GM20431 (cell line): ENCODE measurements around the gene HOXB2.
"Not testable (repeated sequence)": the region's sequence is repeated elsewhere in the genome, so short reads cannot be mapped to it uniquely, and the experiment has no call there.

ENCODE experiments used
- in situ Hi-C: fragments of 300-500 bp; cut with MseI, MboI; formaldehyde crosslinking; loops from one replicate; pipeline ENCODE4 v1.15.0; 2020; ENCODE audit warnings: low sequenced_read_pairs; ENCODE audit not compliant: unreplicated experiment

Gene HOXB2

DNA sequence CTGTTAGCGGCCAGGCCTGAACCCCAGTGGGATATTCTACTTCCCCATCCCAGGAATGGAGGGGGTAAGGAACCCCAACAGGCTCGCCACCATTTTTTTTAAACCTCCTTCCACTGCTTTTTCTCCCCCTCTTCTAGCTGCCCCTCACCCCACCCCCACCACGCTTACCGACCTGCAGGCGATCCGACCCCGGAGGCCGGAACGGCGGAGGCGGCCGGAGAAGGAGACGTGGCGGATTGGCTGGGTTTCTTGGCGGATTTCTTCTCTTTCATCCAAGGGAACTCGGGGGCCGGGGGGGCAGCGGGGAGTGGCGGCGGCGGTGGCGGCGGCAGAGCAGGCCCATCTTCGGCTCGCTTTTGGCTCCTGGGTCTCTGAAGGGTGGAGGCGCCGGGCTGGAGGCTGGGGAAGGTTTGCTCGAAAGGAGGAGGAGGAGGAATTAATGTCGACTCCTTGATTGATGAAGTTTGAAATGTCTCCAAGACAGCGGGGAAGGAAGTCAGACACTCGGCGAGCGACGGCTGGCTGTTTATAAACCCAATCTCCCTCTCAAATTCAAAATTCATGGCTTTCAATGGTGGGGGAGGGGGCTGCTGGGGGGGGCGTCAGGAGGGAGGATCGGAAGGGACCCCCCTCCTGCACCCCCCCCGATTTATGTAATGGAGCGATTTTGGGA, 424 bp downstream of the HOXB2 start:
- in situ Hi-C loops: no loop called here

DNA sequence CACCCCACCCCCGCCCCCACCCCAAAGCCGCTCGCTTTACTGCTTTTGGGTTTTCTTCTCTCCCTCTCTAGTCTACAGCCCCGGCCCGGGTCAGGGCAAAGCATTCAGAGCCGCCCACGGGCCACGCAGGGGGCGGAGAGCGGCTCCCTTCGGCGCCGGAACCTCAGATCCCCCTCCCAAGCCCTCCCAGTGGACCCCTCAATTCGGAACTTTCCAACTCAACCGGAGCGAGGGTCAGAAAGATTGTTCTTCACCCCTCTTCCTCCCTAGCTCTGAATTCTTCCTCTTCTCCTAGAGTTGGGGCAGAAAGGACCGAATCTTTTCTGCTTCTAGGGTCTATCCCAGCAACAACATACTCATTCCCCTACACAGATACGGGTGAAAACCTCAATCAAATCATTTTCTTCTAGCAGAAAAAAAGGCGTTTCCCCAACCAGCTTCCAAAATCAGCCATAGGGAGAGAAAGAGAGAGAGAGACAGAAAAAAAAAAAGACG, 1.0 kb downstream of the HOXB2 start:
- in situ Hi-C loops: no loop called here

DNA sequence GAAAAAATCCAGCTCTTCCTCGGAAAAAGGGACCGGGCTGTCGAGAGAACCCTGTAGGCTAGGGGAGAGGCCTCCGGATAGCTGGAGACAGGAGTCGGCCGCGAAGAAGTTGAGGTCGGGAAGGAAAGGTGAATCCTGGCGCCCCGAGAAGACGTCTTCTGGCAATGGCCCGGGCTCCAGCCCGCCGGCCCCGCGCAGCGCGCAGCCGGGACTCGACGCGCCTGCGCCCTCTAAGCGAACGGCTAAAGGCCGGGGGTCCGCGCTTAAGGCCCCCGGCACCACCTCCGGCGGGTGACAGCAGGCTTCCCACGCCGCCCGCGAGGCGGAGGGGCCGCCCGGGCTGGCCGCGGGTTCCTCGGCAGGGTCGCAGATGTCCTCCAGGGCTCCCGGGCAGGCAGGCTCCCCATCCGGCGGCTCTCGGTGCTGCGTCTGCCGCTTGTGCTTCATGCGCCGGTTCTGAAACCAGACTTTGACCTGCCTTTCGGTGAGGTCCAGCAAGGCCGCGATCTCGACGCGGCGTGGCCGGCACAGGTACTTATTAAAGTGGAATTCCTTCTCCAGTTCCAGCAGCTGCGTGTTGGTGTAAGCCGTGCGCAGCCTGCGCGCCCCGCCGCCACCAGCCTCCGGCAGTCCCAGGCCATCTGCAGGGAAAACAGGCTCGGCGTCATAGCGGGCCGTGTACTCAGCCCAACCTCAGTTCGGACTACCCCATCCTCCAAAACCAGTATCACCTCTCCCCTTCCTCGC, 1.6 kb downstream of the HOXB2 start:
- in situ Hi-C loops: no loop called here

DNA sequence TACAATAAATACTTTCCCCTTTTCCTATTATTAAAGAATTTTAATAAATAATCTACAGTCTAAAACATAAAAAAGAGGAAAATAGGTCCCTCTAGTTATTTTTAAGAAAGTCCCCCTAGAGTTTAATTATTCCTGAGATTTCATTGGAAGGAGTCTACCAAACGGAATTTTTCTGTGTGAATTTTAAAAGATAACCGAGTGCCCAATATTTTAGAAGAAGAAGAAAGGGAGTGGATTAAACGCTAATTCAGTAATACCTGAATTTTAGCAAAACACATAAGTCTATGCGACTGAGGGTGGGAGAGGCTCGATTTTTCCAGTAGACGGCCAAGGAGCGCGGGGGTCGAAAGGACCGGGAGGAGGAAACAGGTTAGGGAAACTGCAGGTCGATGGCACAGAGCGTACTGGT, 2.2 kb downstream of the HOXB2 start:
- in situ Hi-C loops: no loop called here

DNA sequence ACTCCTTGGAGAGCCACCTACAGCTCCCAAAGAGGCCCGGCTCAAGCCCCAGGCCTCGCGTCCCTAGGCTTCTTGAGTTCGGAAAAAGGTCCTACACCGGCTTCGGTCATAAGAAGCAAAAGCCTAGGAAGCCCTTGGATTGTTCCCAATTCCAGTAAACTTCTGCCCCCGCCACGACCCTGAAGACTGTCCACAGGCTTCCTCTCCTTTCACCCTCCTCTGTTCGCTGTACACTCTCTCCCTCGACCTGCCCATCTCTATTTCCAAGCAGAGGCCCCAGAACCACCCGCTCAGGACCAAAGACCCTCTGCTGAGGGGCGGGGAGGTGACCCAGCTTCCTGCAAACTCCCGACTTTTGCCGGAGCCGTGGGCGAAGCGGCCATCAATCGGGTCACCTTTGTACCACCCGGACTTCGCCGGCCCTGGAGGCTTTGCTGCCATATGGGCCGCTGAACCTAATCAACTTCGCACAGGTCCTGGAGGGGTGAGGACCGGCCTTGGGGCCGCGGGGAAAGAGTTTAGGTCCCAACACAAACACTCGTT, 2.7 kb downstream of the HOXB2 start:
- in situ Hi-C loops: no loop called here

DNA sequence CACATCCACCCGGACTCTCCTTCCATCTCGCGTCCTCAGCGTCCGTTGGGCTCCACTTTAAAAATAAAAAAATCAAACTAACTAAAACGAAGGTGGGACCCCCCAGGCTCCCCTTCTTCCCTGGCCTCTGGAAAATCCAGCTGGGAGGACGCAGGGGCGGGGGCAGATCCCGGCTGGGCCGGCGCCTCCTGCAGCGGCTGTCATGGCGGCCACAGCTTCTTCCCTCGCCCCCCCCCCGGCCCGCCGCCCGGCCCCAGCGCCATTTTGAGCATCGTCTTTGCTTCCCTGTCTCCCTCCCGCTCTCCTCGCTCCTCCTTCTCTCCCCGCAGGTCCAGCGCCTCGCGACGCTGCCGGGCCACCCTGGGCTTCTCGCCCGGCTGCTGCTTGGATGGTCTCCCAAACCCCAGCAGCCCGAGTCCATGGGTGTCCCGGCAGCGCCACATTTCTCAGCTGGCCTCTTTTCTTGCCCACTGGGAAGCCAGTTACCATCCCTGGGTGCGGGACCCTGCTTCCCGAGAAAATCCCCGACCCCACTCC, 3.3 kb downstream of the HOXB2 start:
- in situ Hi-C loops: no loop called here

DNA sequence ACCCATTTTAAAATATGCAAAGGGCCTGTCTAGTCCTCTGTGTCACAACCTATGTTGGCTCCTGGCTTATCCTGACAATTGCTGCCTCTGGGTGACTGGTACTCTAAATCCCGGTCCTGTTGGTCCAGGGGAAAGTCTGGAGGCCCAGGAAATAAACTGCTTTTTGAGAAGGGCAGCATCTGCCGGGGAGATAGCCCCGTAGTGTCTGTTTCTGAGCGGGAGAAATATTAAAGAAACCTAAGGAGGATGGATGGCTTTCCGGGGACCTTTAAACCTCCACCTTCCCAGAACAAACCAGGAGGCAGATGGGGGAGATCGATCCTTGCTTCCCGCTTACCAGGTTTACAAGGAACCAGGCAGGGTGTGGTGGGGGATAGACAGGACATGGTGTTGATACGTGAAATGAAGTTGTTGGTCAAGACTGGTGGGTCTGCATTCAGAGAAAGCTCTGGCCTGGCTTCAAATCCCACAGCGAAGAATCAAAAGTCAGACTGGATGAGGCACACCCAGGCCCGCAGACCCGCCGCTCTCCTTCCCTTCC, 3.8 kb downstream of the HOXB2 start:
- in situ Hi-C loops: no loop called here

DNA sequence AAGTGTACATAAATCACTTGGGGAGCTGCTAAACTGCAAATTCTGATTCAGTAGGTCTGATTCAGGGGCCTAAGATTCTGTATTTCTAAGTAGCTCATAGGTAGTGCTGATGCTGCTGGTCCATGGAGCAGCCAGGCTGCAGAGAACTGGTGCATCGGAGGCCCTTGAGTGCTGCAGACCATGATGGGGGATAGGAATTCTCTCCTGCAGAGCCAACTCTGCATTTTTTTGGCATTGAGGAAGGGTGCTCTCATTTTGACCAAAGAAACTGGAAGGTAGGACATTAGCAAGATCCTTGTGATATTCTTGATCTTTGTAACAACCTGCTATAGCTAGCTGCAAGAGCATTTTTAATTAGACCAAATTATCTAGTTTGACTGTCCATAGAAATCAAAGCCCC, 4.7 kb downstream of the HOXB2 start:
- in situ Hi-C loops: no loop called here

DNA sequence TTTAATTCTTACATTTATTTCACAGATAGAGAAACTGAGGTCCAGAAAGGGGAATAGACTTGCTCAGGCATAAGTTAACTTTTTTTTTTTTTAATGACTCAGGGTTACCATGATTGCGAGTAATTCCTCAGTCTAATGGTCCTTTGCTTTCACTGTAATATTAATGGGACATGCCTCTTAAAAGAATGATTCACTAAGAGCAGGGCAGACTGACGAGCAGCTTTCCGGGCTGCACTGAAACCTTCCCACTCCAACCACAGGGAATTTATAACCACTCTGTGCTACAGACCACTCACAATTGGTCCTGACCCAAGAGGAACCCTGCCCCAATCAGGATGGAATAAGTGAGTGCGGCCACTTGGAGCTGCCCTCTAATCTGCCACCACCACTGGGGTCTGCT, 5.7 kb downstream of the HOXB2 start:
- in situ Hi-C loops: no loop called here

DNA sequence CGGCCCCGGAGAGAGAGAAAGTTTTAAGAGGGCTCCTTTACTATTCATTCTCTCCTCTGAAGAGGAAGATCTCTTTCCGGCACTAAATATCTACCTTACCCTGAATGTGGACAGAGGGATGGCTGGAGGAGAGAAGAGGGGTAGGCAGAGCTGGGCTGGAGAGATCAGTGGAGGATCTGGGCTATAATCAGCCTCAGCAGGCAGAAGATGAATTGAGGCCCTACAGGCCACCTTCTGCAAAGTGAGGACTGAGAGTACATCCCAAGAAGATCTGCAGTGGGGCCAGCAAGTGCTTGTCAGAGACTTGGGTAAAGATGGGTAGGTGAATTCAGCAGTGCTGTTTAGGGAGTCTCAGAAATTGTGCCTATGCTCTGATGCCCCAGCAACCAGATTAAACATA, 7.6 kb downstream of the HOXB2 start:
- in situ Hi-C loops: no loop called here

DNA sequence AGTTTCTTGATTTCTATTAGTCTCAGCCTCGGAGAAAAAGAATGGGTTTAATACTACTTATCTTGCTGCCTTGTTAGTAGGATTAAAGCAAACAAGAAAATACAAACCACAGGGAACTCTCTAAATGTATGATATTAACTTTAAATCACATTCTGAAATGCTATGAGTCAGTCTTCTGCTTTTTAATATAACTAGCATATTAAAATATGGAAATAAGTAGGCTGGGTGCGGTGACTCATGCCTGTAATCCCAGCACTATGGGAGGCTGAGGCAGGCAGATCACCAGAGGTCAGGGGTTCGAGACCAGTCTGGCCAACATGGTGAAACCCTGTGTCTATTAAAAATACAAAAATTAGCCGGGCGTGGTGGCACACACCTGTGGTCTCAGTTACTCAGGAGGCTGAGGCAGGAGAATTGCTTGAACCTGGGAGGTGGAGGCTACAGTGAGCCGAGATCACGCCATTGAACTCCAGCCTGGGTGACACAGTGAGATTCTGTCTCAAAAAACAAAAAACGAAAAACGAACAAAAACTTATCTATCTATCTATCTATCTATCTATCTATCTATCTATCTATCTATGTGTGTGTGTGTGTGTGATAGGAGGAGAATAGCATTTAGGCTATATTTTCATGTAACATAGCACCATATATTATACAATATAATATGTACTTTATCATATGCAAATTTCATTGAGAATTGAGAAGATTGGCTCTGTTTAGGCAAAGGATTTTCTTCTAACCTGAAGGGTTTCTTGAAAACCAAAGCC, 8.9 kb downstream of the HOXB2 start:
- in situ Hi-C loops: not testable (repeated sequence)

DNA sequence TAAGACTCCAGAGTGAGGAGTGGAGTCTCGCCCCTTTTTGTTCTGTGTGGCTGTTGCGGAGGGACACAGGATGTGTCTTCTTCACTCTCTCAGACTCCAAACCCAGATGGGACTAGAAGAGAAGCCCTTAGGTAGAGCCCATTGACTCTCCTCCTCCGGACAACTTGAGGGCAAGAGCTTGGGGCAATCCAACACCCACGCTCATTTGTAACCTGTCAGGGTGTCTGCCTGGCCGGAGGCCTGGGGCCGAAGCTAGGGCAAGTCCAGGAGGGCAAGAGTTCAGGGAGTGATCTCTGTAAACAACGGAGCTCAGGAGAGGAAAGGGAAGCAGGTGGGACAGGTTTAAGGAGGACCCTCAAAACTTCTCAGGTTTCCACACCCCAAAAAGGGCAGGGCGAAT, 12.6 kb downstream of the HOXB2 start:
- in situ Hi-C loops: no loop called here

DNA sequence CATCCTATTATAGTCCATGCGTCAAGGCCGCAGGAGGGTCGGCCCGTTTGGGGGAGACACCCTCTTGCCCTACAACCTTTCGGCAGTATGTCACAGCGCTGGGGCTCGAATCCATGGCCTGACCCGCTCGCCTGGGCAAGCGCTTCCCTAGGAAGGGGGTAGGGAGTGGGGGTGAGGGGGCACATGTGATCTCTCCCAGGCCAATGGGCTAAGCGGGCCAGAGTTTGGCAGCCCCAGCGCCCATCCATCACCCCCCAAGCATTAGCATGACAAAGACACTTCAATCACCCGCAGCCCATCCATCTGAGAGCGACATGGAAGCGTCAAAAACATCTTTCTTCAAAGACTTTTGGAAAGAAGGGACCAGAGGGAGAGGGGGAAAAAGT, 14.0 kb downstream of the HOXB2 start, which contains the start of gene HOXB1:
TSS of gene HOXB1 (minus strand) at position 125 of the 386 bp plus-strand sequence. CDS start at position 18, 107 bp downstream.
- in situ Hi-C loops: no loop called here

DNA sequence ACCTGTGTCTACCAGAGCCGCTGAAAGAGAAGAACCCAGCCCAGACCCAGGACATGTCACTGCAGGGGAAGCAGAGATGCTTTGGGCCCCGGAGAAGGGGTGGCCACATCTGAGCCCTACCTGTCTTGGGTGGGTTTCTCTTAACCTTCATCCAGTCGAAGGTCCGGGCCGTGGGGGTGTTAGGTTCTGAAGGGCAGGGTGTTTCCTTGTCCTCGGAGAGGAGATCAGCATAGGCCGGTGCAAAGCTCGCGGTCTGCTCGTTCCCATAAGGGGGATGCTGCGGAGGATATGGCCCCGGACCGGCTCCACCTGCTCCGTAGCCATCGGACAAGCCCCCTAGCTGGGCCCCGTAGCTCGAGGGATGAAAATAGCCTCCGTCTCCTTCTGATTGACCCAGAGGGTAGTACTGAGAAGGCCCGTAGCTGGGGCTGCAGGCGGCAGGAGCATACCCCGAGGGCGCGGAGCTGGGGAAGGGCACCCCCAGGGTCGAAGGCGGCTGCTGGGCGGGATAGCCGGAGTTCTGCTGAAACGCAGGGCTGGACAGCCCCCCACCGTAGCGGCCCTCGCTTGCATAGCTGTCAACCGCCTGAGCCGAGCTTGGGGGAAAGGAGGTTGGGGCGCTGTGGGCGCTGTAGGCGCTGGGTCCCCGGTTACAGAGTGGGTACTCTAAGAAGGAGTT, 14.6 kb downstream of the HOXB2 start:
- in situ Hi-C loops: no loop called here

DNA sequence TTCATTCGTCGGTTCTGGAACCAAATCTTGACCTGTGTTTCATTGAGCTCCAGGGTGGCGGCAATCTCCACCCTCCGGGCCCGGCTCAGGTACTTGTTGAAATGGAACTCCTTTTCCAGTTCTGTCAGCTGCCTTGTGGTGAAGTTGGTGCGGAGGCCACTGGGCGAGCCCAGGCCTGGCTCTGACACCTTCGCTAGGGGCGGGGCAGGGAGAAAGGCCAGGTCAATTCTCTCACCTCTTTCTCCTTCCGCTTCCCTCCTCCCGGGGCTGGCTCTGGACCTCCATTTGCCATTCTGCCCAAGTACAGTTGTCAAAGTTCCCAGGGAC, 15.3 kb downstream of the HOXB2 start:
- in situ Hi-C loops: no loop called here

DNA sequence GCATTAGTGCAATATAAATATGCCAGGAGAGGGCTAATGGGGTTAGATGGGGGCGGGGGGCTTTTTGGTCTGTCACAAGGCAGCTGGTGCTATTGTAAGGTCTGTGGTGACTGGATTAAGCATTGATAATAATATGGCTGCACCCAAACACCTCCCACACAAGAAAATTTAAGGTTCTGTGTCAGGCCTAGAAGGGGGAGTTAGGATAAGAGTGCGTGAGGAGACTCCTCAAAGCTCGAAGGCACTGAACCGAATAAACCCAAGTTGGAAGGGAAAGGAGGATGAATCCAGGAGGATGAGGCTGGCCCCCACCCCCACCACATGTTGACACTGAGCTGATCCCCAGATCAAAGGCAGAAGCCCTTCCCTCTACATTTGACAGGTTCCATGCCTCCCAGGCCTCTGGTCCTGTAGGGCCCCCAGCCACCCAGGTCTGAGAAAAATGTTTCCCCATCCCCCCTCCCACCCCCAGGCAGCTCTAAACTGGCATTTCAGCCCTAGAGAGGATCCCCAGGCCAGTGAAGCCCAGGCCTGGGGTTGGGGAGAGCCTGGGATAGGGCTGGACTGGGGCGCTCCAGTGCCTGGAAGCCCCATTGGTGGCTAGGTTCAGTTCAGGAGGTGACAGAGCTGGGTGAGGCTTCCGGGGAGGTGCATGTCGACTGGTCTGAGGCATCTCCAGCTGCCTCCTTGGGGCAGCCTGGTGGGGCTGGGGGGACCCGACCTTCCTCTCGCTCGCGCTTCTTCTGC, 15.8 kb downstream of the HOXB2 start:
- in situ Hi-C loops: no loop called here

DNA sequence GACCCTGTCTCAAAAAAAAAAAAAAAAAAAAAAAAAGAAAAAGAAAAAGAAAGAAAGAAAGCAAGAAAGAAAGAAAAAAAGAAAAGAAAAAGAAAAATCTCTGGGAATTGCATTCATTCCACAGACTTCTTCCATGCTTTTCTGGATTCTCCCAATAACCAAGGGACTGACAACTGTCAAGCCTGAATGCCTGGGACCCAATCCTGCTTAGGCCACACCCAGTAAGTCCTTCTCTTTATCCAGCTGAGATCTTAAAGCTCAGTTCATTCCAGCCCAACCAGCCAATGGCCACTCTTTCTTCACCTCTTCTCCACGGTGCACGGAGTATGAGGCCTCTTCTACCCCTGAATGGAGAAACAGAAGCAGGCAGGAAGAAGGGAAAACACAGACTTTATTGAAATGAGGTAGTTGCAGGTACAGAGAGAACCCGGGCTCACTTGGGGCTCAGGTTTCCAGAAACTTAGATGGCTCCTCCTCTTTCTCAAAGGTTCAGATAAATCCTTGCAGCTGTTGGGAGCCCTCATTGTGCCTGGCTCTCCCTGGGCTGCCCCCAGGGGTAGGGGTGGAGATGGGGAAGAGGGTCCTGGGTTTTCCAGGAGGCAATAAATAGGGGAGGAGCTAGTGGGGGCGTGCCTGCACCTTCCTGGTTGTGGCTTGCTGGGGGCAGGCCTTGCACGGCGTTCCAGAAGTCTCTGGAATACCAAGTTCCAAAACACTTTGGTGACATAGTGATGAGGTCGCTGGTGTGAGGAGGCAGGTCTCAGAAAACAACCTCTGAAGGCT, 16.6 kb downstream of the HOXB2 start:
- in situ Hi-C loops: no loop called here

DNA sequence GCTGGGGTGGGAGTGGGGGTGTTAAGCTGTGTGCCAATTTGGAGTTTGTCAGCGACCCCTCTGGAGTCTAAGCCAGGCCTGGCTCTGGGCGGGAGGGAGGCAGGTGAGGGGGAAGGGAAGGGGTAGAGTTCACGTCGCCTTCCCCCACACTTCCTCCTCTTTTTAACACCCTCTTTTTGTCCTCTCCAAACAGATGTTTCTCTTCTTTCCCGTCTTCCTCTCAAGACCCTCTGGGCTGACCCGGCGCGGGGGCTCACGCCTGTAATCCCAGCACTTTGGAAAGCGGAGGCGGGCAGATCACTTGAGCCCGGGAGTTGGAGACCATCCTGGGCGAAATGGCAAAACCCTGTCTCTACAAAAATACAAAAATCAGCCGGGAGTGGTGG, 17.4 kb downstream of the HOXB2 start:
- in situ Hi-C loops: no loop called here
